SK-N-SH (cell line): ENCODE results near the gene C10orf62. TPM values are rescaled to one million over a fixed set of nuclear protein-coding genes. Genes with fewer than 3 reads are reported as not detected.
A peak's percentile ranks its signal among the peaks of the same experiment; 100 is the strongest.

Source experiments
- CTCF ChIA-PET: fragments of 300-600, 350-600 bp; formaldehyde crosslinking; extraction: SDS; loops from one replicate; lab custom pipeline; 2021; lab: Yijun Ruan, JAX
- POLR2A ChIA-PET: fragments of 350-600 bp; sonication (Branson Sonifier 250); formaldehyde crosslinking; extraction: SDS; loops from one replicate; lab custom pipeline; 2020; ENCODE audit warnings: antibody characterized with exemption, inconsistent platforms; lab: Yijun Ruan, JAX
- DNase-seq: peaks from one replicate; pipeline ENCODE4 v3.0.0; 2012
- H2AFZ ChIP-seq: fragments of 200-600 bp; sonication (generic); 2 replicates; pipeline ENCODE4 v1.8.1; 2016; ENCODE audit warnings: antibody characterized with exemption, mild to moderate bottlenecking, low read depth
- H3F3A ChIP-seq: fragments of 200-600 bp; sonication (generic); replicated peaks from 2 replicates; pipeline ENCODE3; 2016; ENCODE audit warnings: antibody characterized with exemption, mild to moderate bottlenecking; ENCODE audit not compliant: insufficient read depth
- H3K27ac ChIP-seq, 2 experiments: fragments of 200-500 bp in 1 of 2; fragments of 200-600 bp in 1 of 2; sonication (Bioruptor generic) in 1 of 2; sonication (generic), shearing (Covaris generic) in 1 of 2; 2 replicates each; pipeline versions ENCODE4 v1.5.1 to v1.6.1; 2014 to 2016; ENCODE audit warnings: low read depth in 2 of 2, inconsistent platforms in 1 of 2, low read length in 1 of 2, mild to moderate bottlenecking in 1 of 2, mixed read lengths in 1 of 2
- H3K27me3 ChIP-seq: fragments of 200-600 bp; sonication (generic), shearing (Covaris generic); 2 replicates; pipeline ENCODE4 v1.6.1; 2016; ENCODE audit warnings: mixed run types; ENCODE audit not compliant: insufficient read depth
- H3K36me3 ChIP-seq, 2 experiments: fragments of 200-500 bp in 1 of 2; fragments of 200-600 bp in 1 of 2; sonication (Bioruptor generic) in 1 of 2; sonication (generic) in 1 of 2; replicated peaks in 1 of 2; 2 replicates each; pipeline versions ENCODE3 to v1.5.1; 2014 to 2016; ENCODE audit warnings: low read length in 1 of 2, mild to moderate bottlenecking in 1 of 2; ENCODE audit not compliant: insufficient read depth in 2 of 2, control insufficient read depth in 1 of 2
- H3K4me1 ChIP-seq, 2 experiments: fragments of 200-500 bp in 1 of 2; fragments of 200-600 bp in 1 of 2; sonication (Bioruptor generic) in 1 of 2; sonication (generic), shearing (Covaris generic) in 1 of 2; 2 replicates each; pipeline versions ENCODE4 v1.5.1 to v1.6.1; 2014 to 2016; ENCODE audit warnings: low read depth in 1 of 2, low read length in 1 of 2, mixed run types in 1 of 2; ENCODE audit not compliant: insufficient read depth in 2 of 2, control insufficient read depth in 1 of 2
- H3K4me2 ChIP-seq: fragments of 200-600 bp; sonication (generic), shearing (Covaris generic); 2 replicates; pipeline ENCODE4 v1.6.1; 2017; ENCODE audit warnings: mixed run types
- H3K4me3 ChIP-seq, 2 experiments: fragments of 200-500 bp in 1 of 2; fragments of 200-600 bp in 1 of 2; sonication (Bioruptor generic) in 1 of 2; sonication (generic), shearing (Covaris generic) in 1 of 2; 2 replicates each; pipeline versions ENCODE4 v1.5.1 to v1.8.1; 2014 to 2016; ENCODE audit warnings: low read depth in 2 of 2, inconsistent platforms in 1 of 2, low read length in 1 of 2, mild to moderate bottlenecking in 1 of 2, mixed read lengths in 1 of 2, moderate library complexity in 1 of 2
- H3K79me2 ChIP-seq: fragments of 200-600 bp; sonication (generic); 2 replicates; pipeline ENCODE4 v1.8.1; 2017; ENCODE audit warnings: mild to moderate bottlenecking; ENCODE audit not compliant: insufficient read depth
- H3K9ac ChIP-seq: fragments of 200-600 bp; sonication (generic); 2 replicates; pipeline ENCODE4 v1.6.1; 2017; ENCODE audit warnings: mixed run types
- H3K9me2 ChIP-seq: fragments of 200-600 bp; sonication (generic); 2 replicates; pipeline ENCODE4 v1.6.1; 2017; ENCODE audit warnings: mixed run types
- H3K9me3 ChIP-seq: fragments of 200-600 bp; sonication (generic); 2 replicates; pipeline ENCODE4 v1.6.1; 2017; ENCODE audit warnings: mixed run types, mild to moderate bottlenecking, moderate library complexity
- H4K20me1 ChIP-seq: fragments of 200-600 bp; sonication (generic); 2 replicates; pipeline ENCODE4 v1.6.1; 2017; ENCODE audit warnings: mild to moderate bottlenecking, mixed run types; ENCODE audit not compliant: insufficient read depth
- CHD2 ChIP-seq: fragments of 150-350 bp; IDR thresholded peaks from 2 replicates; pipeline ENCODE4 v1.6.1; 2018; ENCODE audit warnings: low read length; ENCODE audit not compliant: partially characterized antibody
- EZH2phosphoT487 ChIP-seq: fragments of 200-600 bp; sonication (generic); IDR thresholded peaks from 2 replicates; pipeline ENCODE4 v1.6.1; 2017; ENCODE audit warnings: low read depth, mixed run types, mild to moderate bottlenecking, antibody characterized with exemption, moderate library complexity, borderline replicate concordance
- FOSL2 ChIP-seq: IDR thresholded peaks from 2 replicates; pipeline ENCODE4 v1.4.0; 2012; ENCODE audit warnings: low read depth, mild to moderate bottlenecking, moderate library complexity, borderline replicate concordance
- FOXJ3 ChIP-seq: sonication (generic); formaldehyde crosslinking; IDR thresholded peaks from 2 replicates; pipeline ENCODE4 v1.5.1; 2020; ENCODE audit warnings: mild to moderate bottlenecking, missing genetic modification reagents
- FOXM1 ChIP-seq: IDR thresholded peaks from 2 replicates; pipeline ENCODE4 v1.4.0; 2012; ENCODE audit warnings: low read depth, mild to moderate bottlenecking
- GABPA ChIP-seq: IDR thresholded peaks from 2 replicates; pipeline ENCODE4 v1.4.0; 2012; ENCODE audit warnings: low read depth, mild to moderate bottlenecking
- GATA2 ChIP-seq: sonication (generic); formaldehyde crosslinking; IDR thresholded peaks from 2 replicates; pipeline ENCODE4 v1.5.0; 2020; ENCODE audit warnings: mild to moderate bottlenecking, missing genetic modification reagents
- NRF1 ChIP-seq: IDR thresholded peaks from 2 replicates; pipeline ENCODE4 v1.6.1; 2012; ENCODE audit warnings: low read depth, mild to moderate bottlenecking, low read length
- POLR2AphosphoS5 ChIP-seq: IDR thresholded peaks from 2 replicates; pipeline ENCODE4 v1.6.1; 2012; ENCODE audit warnings: low read depth, low read length
- TAF1 ChIP-seq: IDR thresholded peaks from 2 replicates; pipeline ENCODE4 v1.6.1; 2012; ENCODE audit warnings: low read depth, mild to moderate bottlenecking, low read length, moderate library complexity, borderline replicate concordance
- TCF12 ChIP-seq: IDR thresholded peaks from 2 replicates; pipeline ENCODE4 v1.4.0; 2012
- TEAD4 ChIP-seq: IDR thresholded peaks from 2 replicates; pipeline ENCODE4 v1.4.0; 2012; ENCODE audit warnings: mild to moderate bottlenecking, borderline replicate concordance; ENCODE audit not compliant: insufficient read depth
- YY1 ChIP-seq: IDR thresholded peaks from 2 replicates; pipeline ENCODE4 v1.4.0; 2012; ENCODE audit warnings: low read depth, mild to moderate bottlenecking
- WGBS: methylation state at CpG from one replicate; pipeline ENCODE4 v1.1.6; 2017; ENCODE audit warnings: low lambda C conversion rate; 5-methylcytosine and 5-hydroxymethylcytosine counted together
- polyA plus RNA-seq, 3 experiments: library from polyadenylated mRNA; depleted of rRNA; stranded (reverse); fragments of >200 nt; gene quantifications; 2 replicates each; pipeline ENCODE4 v1.2.3, GENCODE V29; 2012
- TF ChIP-seq, protein P1 (sequence below): IDR thresholded peaks from 2 replicates; pipeline ENCODE4 v1.4.0; 2012; ENCODE audit warnings: low read depth
- TF ChIP-seq, protein P2 (sequence below): fragments of 150-350 bp; IDR thresholded peaks from 2 replicates; pipeline ENCODE4 v1.6.1; 2016; ENCODE audit warnings: mild to moderate bottlenecking, low read depth, low read length
- TF ChIP-seq, protein P3 (sequence below): IDR thresholded peaks from 2 replicates; pipeline ENCODE4 v1.4.0; 2012; ENCODE audit warnings: low read depth, borderline replicate concordance
- TF ChIP-seq, protein P4 (sequence below): fragments of 200-600 bp; sonication (generic); IDR thresholded peaks from 2 replicates; pipeline ENCODE4 v1.6.1; 2017; ENCODE audit warnings: antibody characterized with exemption, mild to moderate bottlenecking, moderate library complexity

The C10orf62 gene
- polyA plus RNA-seq, 1 of the 3 experiments (the other 2 are of a cell fraction): 0.07 TPM

DNA sequence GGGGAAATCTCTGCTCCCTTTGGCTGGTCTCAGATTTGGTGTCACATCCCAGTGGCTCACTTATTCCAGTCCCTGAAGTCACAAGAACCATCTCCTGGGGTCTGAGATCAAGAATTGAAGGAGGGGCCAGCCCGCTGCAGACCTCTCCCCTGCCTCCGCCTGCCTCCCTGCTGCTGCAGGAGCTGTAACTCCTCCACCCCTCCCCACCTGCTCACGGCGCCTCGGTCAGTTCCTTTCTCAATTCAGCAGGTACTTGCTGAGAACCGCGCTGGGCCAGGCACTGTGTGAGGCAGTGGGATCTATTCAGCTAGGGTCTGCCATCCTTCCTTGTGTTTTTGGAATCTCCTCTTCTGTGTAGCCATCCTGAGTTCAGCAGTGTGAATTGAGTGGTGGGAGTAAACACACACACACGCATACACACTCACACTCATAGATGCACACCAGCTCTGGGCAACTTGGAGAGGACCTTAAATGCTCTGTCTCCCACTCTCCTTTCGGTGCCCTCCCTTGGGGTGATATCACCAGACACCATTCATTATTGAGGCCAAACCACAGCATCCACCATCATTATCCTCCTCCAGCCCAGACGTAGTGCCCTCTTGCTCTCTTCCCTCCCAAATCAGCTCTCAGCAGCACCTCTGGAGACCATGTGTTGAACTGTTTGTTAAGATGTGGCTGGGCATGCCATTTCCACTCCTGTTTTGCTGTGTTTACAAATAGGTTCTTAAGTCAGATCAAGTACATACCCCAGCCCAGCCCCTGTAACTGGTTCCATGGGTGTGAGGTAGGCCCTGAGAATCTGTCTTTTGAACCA, 39.0 kb upstream of the C10orf62 start:
- Histone ChIP-seq H4K20me1 (no peaks in the 10 kb centered on the region), H2AFZ (no peak overlapping the region), H3K9ac (no peak overlapping the region), H3K9me3 (no peaks in the 10 kb centered on the region), H3K9me2 (no peaks in the 10 kb centered on the region), H3K4me1 (peaks cover 21 to 27% of the 10 kb centered on the region in 2 experiments; a peak in 3 of 4 replicates), H3F3A (no peaks in the 10 kb centered on the region), H3K79me2 (peaks cover 44% of the 10 kb centered on the region), H3K27ac (peak overlapping the region in 1 of 2 experiments; percentile 73; a peak in 2 of 4 replicates), H3K27me3 (no peaks in the 10 kb centered on the region), H3K36me3 (no peaks in the 10 kb centered on the region)
- POLR2A ChIA-PET: interaction anchor here (0.6 to 1.0 kb wide), 3 partner anchors 52 to 98 kb away, joined by 3 to 5 read pairs (median 3); partner anchors contain the start of genes MMS19 and UBTD1
- 94% methylated on average over 10 of the region's 10 CpGs for WGBS
- CTCF ChIA-PET: interaction anchor here (6.1 to 8.4 kb wide), 4 partner anchors 10 to 86 kb away, joined by 53 to 132 read pairs (median 62); partner anchors contain the start of gene ANKRD2
- no peak for TF ChIP-seq TCF12
- TF ChIP-seq TAF1: no peak
- TF ChIP-seq, protein P1, sequence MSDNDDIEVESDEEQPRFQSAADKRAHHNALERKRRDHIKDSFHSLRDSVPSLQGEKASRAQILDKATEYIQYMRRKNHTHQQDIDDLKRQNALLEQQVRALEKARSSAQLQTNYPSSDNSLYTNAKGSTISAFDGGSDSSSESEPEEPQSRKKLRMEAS: no peak
- TF ChIP-seq TEAD4: no peak
- TF ChIP-seq, protein P2, sequence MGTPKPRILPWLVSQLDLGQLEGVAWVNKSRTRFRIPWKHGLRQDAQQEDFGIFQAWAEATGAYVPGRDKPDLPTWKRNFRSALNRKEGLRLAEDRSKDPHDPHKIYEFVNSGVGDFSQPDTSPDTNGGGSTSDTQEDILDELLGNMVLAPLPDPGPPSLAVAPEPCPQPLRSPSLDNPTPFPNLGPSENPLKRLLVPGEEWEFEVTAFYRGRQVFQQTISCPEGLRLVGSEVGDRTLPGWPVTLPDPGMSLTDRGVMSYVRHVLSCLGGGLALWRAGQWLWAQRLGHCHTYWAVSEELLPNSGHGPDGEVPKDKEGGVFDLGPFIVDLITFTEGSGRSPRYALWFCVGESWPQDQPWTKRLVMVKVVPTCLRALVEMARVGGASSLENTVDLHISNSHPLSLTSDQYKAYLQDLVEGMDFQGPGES: no peak
- no peak for TF ChIP-seq FOSL2
- no peak for TF ChIP-seq GABPA
- no peak for TF ChIP-seq EZH2phosphoT487
- TF ChIP-seq, protein P3, sequence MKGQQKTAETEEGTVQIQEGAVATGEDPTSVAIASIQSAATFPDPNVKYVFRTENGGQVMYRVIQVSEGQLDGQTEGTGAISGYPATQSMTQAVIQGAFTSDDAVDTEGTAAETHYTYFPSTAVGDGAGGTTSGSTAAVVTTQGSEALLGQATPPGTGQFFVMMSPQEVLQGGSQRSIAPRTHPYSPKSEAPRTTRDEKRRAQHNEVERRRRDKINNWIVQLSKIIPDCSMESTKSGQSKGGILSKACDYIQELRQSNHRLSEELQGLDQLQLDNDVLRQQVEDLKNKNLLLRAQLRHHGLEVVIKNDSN: no peak
- no peak for TF ChIP-seq FOXJ3 (CRISPR knock-in tag)
- TF ChIP-seq NRF1: no peak
- TF ChIP-seq, all 33 proteins: peak for 0
- H3K4me3 ChIP-seq: no peak overlapping the region
- H3K4me2 ChIP-seq: no peak overlapping the region
- DNase-seq: no peak

DNA sequence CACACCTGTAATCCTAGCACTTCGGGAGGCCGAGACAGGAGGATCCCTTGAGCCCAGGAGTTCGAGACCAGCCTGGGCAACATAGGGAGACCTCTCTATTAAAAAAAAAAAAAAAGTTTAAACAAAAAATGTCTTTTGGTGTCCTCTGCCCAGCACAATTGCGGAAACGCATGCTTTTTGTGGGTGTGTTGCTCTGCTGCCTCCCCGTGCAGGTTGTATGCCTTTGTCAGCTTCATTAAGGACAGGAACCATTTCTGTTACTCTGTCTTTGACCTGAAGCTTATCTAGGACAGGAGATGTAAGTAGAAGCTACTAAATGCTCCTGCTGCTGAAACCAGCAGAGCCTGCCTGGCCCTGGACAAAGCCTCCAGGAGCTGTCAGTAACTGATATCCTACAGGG, 38.2 kb upstream of the C10orf62 start:
- H3K27me3 ChIP-seq: no peaks in the 10 kb centered on the region
- CTCF ChIA-PET: interaction anchor here (0.7 to 8.4 kb wide), 6 partner anchors 11 to 150 kb away, joined by 3 to 132 read pairs (median 57); partner anchors contain the start of genes ANKRD2 and RRP12
- TF ChIP-seq GATA2 (CRISPR knock-in tag) (no peak), TAF1 (no peak), YY1 (no peak), POLR2AphosphoS5 (no peak), FOXM1 (no peak), CHD2 (no peak), GABPA (no peak)
- TF ChIP-seq, protein P4, sequence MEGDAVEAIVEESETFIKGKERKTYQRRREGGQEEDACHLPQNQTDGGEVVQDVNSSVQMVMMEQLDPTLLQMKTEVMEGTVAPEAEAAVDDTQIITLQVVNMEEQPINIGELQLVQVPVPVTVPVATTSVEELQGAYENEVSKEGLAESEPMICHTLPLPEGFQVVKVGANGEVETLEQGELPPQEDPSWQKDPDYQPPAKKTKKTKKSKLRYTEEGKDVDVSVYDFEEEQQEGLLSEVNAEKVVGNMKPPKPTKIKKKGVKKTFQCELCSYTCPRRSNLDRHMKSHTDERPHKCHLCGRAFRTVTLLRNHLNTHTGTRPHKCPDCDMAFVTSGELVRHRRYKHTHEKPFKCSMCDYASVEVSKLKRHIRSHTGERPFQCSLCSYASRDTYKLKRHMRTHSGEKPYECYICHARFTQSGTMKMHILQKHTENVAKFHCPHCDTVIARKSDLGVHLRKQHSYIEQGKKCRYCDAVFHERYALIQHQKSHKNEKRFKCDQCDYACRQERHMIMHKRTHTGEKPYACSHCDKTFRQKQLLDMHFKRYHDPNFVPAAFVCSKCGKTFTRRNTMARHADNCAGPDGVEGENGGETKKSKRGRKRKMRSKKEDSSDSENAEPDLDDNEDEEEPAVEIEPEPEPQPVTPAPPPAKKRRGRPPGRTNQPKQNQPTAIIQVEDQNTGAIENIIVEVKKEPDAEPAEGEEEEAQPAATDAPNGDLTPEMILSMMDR: no peak
- TF ChIP-seq, protein P1: no peak
- H3K9me2 ChIP-seq: no peaks in the 10 kb centered on the region
- peaks cover 37% of the 10 kb centered on the region for H3K79me2 ChIP-seq
- H3K4me1 ChIP-seq: peaks cover 21 to 27% of the 10 kb centered on the region in 2 experiments; a peak in 3 of 4 replicates
- no peak overlapping the region for H3K4me3 ChIP-seq
- no peaks in the 10 kb centered on the region for H3K9me3 ChIP-seq
- 97% methylated on average over 6 of the region's 6 CpGs for WGBS
- H3K27ac ChIP-seq: no peak overlapping the region
- no peaks in the 10 kb centered on the region for H3K36me3 ChIP-seq
- no peak for DNase-seq
- H3K4me2 ChIP-seq: no peak overlapping the region
- no peak overlapping the region for H3K9ac ChIP-seq
- H4K20me1 ChIP-seq: no peaks in the 10 kb centered on the region
- POLR2A ChIA-PET: no interaction called here
- H2AFZ ChIP-seq: no peak overlapping the region
- no peaks in the 10 kb centered on the region for H3F3A ChIP-seq
